CD4-positive, alpha-beta memory T cell (primary cell): ENCODE data around the gene DDX6. TPM values are rescaled to one million over a fixed set of nuclear protein-coding genes. Genes with fewer than 3 reads are reported as not detected.
A peak's percentile ranks its signal among the peaks of the same experiment; 100 is the strongest.
"Not testable (repeated sequence)": the region's sequence is repeated elsewhere in the genome, so short reads cannot be mapped to it uniquely, and the experiment has no call there.

Experiments
- CTCF ChIA-PET: fragments of 350-600 bp; sonication (Branson Sonifier 250); formaldehyde crosslinking; loops from one replicate; lab custom pipeline; 2021; ENCODE audit warnings: inconsistent platforms; ENCODE audit not compliant: partially characterized antibody; lab: Charles Lee
- POLR2A ChIA-PET: fragments of 350-600 bp; sonication (Branson Sonifier 250); formaldehyde crosslinking; loops from one replicate; lab custom pipeline; 2021; ENCODE audit not compliant: partially characterized antibody; lab: Charles Lee
- DNase-seq, 5 donors: peaks; one replicate each; pipeline versions ENCODE4 v3.0.0 to v3.0.0-alpha.2; 2020 to 2022; ENCODE audit warnings: mixed read lengths in 1 of 5
- H3K27ac ChIP-seq: one replicate; pipeline ENCODE4 v1.7.0; 2013; ENCODE audit warnings: low read depth, low read length
- H3K27me3 ChIP-seq: 2 replicates; pipeline ENCODE4 v1.7.0; 2013; ENCODE audit warnings: mild to moderate bottlenecking, low read length, moderate library complexity; ENCODE audit not compliant: insufficient read depth
- H3K36me3 ChIP-seq: 2 replicates; pipeline ENCODE4 v1.7.0; 2013; ENCODE audit warnings: mild to moderate bottlenecking, low read length, moderate library complexity; ENCODE audit not compliant: insufficient read depth
- H3K4me1 ChIP-seq: 2 replicates; pipeline ENCODE4 v1.7.0; 2013; ENCODE audit warnings: mild to moderate bottlenecking, low read length, moderate library complexity; ENCODE audit not compliant: insufficient read depth
- H3K4me3 ChIP-seq, 2 donors: one replicate each; pipeline ENCODE4 v1.7.0; 2013; ENCODE audit warnings: low read length in 2 of 2, mild to moderate bottlenecking in 1 of 2
- H3K9me3 ChIP-seq, 2 donors: one replicate each; pipeline ENCODE4 v1.7.0; 2013; ENCODE audit warnings: low read length in 2 of 2, control low read depth in 1 of 2; ENCODE audit not compliant: control insufficient read depth in 1 of 2
- H3K27ac Mint-ChIP-seq, 7 donors: one replicate each; pipeline ENCODE4 v1.8.0; 2020 to 2021; ENCODE audit warnings: mixed read lengths in 7 of 7, mild to moderate bottlenecking in 6 of 7, inconsistent platforms in 3 of 7, moderate library complexity in 3 of 7
- H3K27me3 Mint-ChIP-seq, 2 donors: one replicate each; pipeline ENCODE4 v1.8.0; 2020 to 2021; ENCODE audit warnings: mixed read lengths in 2 of 2
- H3K36me3 Mint-ChIP-seq, 2 donors: one replicate each; pipeline ENCODE4 v1.8.0; 2020 to 2021; ENCODE audit warnings: mixed read lengths in 2 of 2, inconsistent platforms in 1 of 2, mild to moderate bottlenecking in 1 of 2
- H3K4me1 Mint-ChIP-seq, 4 donors: one replicate each; pipeline ENCODE4 v1.8.0; 2020 to 2021; ENCODE audit warnings: mixed read lengths in 4 of 4, mild to moderate bottlenecking in 1 of 4
- H3K4me3 Mint-ChIP-seq, 8 donors: one replicate each; pipeline ENCODE4 v1.8.0; 2020 to 2021; ENCODE audit warnings: mixed read lengths in 8 of 8, mild to moderate bottlenecking in 7 of 8, moderate library complexity in 6 of 8, inconsistent platforms in 3 of 8
- H3K9me3 Mint-ChIP-seq, 8 donors: one replicate each; pipeline ENCODE4 v1.8.0; 2020 to 2021; ENCODE audit warnings: mixed read lengths in 8 of 8, mild to moderate bottlenecking in 5 of 8, inconsistent platforms in 3 of 8, moderate library complexity in 1 of 8
- intact Hi-C: fragments of 100-400 bp; cut with micrococcal nuclease; formaldehyde crosslinking; loops from one replicate; pipeline ENCODE4 v1.15.1; 2023
- polyA plus RNA-seq, 2 donors: library from polyadenylated mRNA; unstranded; fragments of 300-500 nt; fragmentation: Illumina TruSeq; gene quantifications; one replicate each; pipeline ENCODE4 v1.2.3, GENCODE V29; 2021
- total RNA-seq, 2 experiments: library from RNA; stranded (reverse); gene quantifications; one replicate each; pipeline ENCODE4 v1.2.3, GENCODE V29; 2021

DDX6 gene
- total and polyA plus RNA-seq, 4 experiments from 2014 or later, result 74.6 to 304 (median 195) TPM

DNA sequence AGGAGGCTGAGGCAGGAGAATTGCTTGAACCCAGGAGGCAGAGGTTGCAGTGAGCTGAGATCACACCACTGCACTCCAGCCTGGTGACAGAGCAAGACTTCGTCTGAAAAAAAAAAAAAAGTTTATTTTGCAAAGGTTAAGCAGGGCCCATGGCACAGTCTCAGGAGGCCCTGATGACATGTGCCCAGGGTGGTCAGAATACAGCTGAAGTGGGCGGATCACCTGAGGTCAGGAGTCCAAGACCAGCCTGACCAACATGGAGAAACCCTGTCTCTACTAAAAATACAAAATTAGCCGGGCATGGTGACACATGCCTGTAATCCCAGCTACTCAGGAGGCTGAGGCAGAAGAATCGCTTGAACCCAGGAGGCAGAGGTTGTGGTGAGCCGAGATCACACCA, 76.5 kb downstream of the DDX6 start:
- H3K9me3 ChIP-seq, H3K36me3 Mint-ChIP-seq, H3K27me3 Mint-ChIP-seq, H3K4me1 ChIP-seq, H3K27ac Mint-ChIP-seq, H3K4me1 Mint-ChIP-seq, H3K4me3 ChIP-seq, H3K36me3 ChIP-seq, H3K27ac ChIP-seq, H3K27me3 ChIP-seq, H3K4me3 Mint-ChIP-seq, H3K9me3 Mint-ChIP-seq, intact Hi-C loops, POLR2A ChIA-PET, DNase-seq: not testable (repeated sequence)
- CTCF ChIA-PET, result interaction anchor here (0.6 kb wide), 1 partner anchor 69 kb away, joined by 3 read pairs; no protein-coding TSS in a partner anchor

DNA sequence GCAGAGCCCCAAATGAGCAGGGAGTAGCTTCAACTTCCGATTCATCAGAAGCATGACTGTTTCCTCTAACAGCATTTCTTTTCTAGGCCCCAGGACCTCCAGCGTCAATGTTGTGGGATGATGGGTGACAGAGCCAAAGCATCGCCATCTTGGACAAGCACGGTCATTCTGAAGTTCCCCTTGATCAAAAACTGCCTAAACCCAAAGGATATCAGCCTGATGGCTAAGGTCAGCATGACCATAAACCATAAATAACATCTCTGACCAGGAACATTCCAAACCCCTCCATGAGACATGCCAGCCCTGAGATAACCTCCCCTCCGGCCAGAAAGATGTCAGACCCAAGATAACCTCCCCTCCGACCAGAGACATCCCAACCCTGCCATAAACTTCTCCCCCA, 82.7 kb downstream of the DDX6 start:
- Histone ChIP-seq H3K4me1 (peaks cover 33% of the 10 kb centered on the region), H3K27me3 (no peaks in the 10 kb centered on the region), H3K4me3 (no peak overlapping the region), H3K27ac (no peak overlapping the region), H3K9me3 (no peaks in the 10 kb centered on the region), H3K36me3 (no peaks in the 10 kb centered on the region)
- Mint-ChIP-seq H3K9me3 (peaks cover 0 to 3% (median 0%) of the 10 kb centered on the region in 8 donors), H3K27me3 (no peaks in the 10 kb centered on the region), H3K27ac (peak overlapping the region in 2 of 7 donors; percentile 57 to 61), H3K36me3 (no peaks in the 10 kb centered on the region), H3K4me1 (peaks cover 22 to 39% (median 31%) of the 10 kb centered on the region in 4 donors), H3K4me3 (no peak overlapping the region)
- POLR2A ChIA-PET, result no interaction called here
- no peak for DNase-seq
- CTCF ChIA-PET, result no interaction called here
- intact Hi-C loops, result no loop called here

DNA sequence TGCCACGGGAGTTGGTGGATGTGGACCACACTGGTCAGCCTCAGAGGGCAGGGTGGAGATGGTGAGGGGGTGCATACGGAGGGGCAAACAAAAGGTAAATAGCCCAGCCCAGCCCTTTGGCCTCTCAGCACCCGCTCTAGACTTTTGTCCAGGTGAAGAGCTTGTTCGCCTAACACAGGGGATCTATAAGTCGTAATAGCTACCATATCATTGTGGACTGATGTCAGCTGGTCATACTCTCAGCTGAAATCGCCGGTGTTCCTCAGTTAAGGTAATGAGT, 84.5 kb downstream of the DDX6 start:
- H3K4me1 Mint-ChIP-seq, result peaks cover 24 to 41% (median 33%) of the 10 kb centered on the region in 4 donors
- peak overlapping the region in 1 of 7 donors; percentile 17 for H3K27ac Mint-ChIP-seq

DNA sequence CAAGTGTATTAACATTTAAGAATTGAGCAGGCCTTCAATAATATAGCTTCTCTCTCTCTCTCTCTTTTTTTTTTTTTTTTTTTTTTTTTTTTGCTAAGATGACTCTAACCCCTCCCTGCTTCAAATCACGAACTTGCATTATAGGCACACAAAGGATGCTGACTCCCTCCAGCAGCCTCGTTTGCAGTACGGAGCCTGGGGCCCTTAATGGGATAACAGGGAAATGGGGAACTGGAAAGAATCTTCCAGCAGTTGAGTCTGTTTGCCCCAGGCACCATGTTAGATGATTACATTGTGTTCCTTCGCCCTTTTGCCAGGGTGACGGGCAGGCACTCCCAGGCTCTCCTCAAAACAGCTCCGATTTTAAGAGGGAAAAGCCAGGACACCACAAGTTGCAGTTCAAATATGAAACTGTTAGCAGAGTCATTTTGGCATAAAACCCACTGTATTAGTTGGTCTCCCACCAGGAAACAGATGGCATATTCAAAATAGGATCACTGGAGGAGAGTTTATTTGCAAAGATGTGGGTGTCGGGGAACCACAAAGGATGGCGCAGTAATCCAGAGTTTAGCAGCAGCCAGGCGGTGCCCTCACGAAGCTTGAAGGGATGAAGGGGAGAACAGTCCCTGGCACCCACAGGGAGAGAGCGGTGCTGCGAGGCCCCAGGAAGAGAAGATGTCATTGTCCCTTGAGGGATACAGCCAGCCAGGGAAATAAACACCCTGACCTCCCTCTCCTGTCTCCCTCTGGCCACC, 85.0 kb downstream of the DDX6 start:
- Histone ChIP-seq H3K4me3 (no peak overlapping the region), H3K4me1 (peaks cover 42% of the 10 kb centered on the region), H3K27me3 (no peaks in the 10 kb centered on the region), H3K27ac (no peak overlapping the region), H3K36me3 (no peaks in the 10 kb centered on the region), H3K9me3 (no peaks in the 10 kb centered on the region)
- Mint-ChIP-seq H3K4me3 (peak overlapping the region in 6 of 8 donors; percentile 62 to 90 (median 78)), H3K9me3 (peaks cover 0 to 3% (median 0%) of the 10 kb centered on the region in 8 donors), H3K4me1 (peaks cover 24 to 41% (median 33%) of the 10 kb centered on the region in 4 donors), H3K27ac (peak overlapping the region; percentile 61 to 95 (median 89)), H3K27me3 (no peaks in the 10 kb centered on the region), H3K36me3 (no peaks in the 10 kb centered on the region)
- ChIA-PET CTCF (interaction anchor here (1.1 to 1.7 kb wide), 7 partner anchors 11 to 224 kb away, joined by 3 to 28 read pairs (median 4); partner anchors contain the start of gene DDX6), POLR2A (interaction anchor here (1.2 to 2.9 kb wide), 14 partner anchors 12 to 312 kb away, joined by 3 to 72 read pairs (median 6); partner anchors contain the start of genes BCL9L, CENATAC, CXCR5 and DDX6)
- DNase-seq, result no peak
- intact Hi-C loops, result no loop called here

More for the DNA sequence above, 84.5 kb downstream of the DDX6 start:
- no peak overlapping the region for H3K4me3 ChIP-seq
- intact Hi-C loops, result no loop called here
- H3K9me3 ChIP-seq, result no peaks in the 10 kb centered on the region
- H3K4me3 Mint-ChIP-seq, result no peak overlapping the region
- POLR2A ChIA-PET, result interaction anchor here (2.0 to 2.9 kb wide), 3 partner anchors 13 to 207 kb away, joined by 9 to 72 read pairs (median 39); partner anchors contain the start of gene DDX6
- DNase-seq, result no peak
- H3K27me3 Mint-ChIP-seq, result no peaks in the 10 kb centered on the region
- peaks cover 0 to 3% (median 0%) of the 10 kb centered on the region in 8 donors for H3K9me3 Mint-ChIP-seq
- peaks cover 41% of the 10 kb centered on the region for H3K4me1 ChIP-seq
- no peaks in the 10 kb centered on the region for H3K27me3 ChIP-seq
- H3K36me3 Mint-ChIP-seq, result no peaks in the 10 kb centered on the region
- H3K27ac ChIP-seq, result no peak overlapping the region
- CTCF ChIA-PET, result interaction anchor here (1.3 kb wide), 1 partner anchor 12 kb away, joined by 3 read pairs; no protein-coding TSS in a partner anchor
- no peaks in the 10 kb centered on the region for H3K36me3 ChIP-seq

DNA sequence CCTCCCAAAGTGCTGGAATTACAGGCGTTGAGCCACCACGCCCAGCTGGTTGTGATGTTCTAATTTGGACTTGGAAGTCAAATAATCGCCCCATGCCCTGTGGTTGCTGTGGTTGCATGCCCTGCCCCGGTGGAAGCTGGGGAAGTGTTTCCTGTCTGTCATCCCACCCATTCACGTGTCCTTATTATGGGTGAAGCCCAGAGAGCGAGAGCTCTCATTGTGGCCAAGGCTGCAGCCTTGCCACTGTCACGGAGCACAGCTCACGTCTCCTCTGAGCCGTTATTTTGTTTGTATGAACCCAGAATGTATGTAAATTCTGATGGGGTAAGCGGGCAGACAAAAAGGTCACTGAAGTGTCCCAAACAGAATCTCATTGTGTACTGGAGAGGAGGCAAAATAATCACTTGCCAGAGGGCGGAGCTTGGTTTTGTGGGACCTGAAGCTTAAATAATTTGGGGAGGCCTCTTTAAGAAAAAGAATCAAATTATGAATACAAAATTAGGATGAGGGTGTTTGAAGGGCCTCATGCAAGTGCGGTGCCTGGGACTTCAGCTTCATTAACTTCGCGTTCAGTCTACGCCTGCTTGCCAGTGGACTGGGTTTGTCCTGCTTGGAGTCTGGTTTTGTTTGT, 85.7 kb downstream of the DDX6 start:
- H3K9me3 ChIP-seq, result no peaks in the 10 kb centered on the region
- ChIA-PET POLR2A (interaction anchor here (0.9 to 2.9 kb wide), 17 partner anchors 12 to 313 kb away, joined by 3 to 72 read pairs (median 5); partner anchors contain the start of genes BCL9L, CENATAC, CXCR5 and DDX6), CTCF (interaction anchor here (1.1 to 1.7 kb wide), 7 partner anchors 10 to 224 kb away, joined by 3 to 28 read pairs (median 4); partner anchors contain the start of gene DDX6)
- peaks cover 0 to 3% of the 10 kb centered on the region in 2 donors for H3K36me3 Mint-ChIP-seq
- H3K27ac Mint-ChIP-seq, result peak overlapping the region; percentile 61 to 95 (median 89)
- no peaks in the 10 kb centered on the region for H3K27me3 ChIP-seq
- peak overlapping the region; percentile 3 for H3K27ac ChIP-seq
- peak overlapping the region; percentile 48 to 90 (median 74) for H3K4me3 Mint-ChIP-seq
- no peaks in the 10 kb centered on the region for H3K27me3 Mint-ChIP-seq
- DNase-seq, result peak; percentile 63 to 72 (median 70)
- peaks cover 50% of the 10 kb centered on the region for H3K4me1 ChIP-seq
- H3K4me1 Mint-ChIP-seq, result peaks cover 27 to 48% (median 37%) of the 10 kb centered on the region in 4 donors
- intact Hi-C loops, result no loop called here
- peaks cover 0 to 7% (median 3%) of the 10 kb centered on the region in 8 donors for H3K9me3 Mint-ChIP-seq
- no peaks in the 10 kb centered on the region for H3K36me3 ChIP-seq
- H3K4me3 ChIP-seq, result peak overlapping the region in 1 of 2 donors; percentile 29

DNA sequence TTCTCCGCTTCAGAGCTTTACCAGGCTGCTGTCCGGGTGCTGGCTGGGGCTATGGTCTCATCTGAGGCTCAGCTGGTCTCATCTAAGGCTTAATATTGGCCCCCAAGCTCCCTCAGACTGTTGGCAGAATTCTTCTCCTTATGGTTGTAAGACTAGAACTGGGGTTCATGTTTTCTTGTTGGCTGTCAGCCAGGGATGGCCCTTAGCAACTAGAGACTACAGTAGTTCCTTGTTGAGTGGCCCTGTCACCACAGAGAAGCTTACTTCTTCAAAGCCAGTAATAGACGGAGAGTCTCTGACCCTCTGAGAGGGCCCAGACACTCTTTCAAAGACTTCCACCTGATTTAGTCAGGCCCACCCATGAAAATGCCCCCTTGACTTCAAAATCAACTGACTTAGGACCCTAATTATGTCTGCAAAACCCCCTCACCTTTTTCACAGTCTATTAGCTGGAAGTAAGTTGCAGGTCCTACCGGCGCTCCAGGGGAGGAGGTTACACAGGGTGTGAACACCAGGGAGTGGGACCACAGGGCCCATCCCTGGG, 87.3 kb downstream of the DDX6 start:
- H3K36me3 ChIP-seq, result no peaks in the 10 kb centered on the region
- H3K9me3 Mint-ChIP-seq, result peaks cover 0 to 10% (median 4%) of the 10 kb centered on the region in 8 donors
- peak overlapping the region in 3 of 8 donors; percentile 6 to 10 (median 8) for H3K4me3 Mint-ChIP-seq
- H3K27me3 ChIP-seq, result no peaks in the 10 kb centered on the region
- intact Hi-C loops, result no loop called here
- no peaks in the 10 kb centered on the region for H3K27me3 Mint-ChIP-seq
- peak overlapping the region; percentile 36 to 86 (median 61) for H3K27ac Mint-ChIP-seq
- CTCF ChIA-PET, result no interaction called here
- H3K9me3 ChIP-seq, result no peaks in the 10 kb centered on the region
- H3K27ac ChIP-seq, result no peak overlapping the region
- POLR2A ChIA-PET, result interaction anchor here (1.1 to 2.3 kb wide), 3 partner anchors 11 to 210 kb away, joined by 3 to 5 read pairs (median 5); no protein-coding TSS in a partner anchor
- H3K4me1 Mint-ChIP-seq, result peaks cover 35 to 60% (median 50%) of the 10 kb centered on the region in 4 donors
- peaks cover 66% of the 10 kb centered on the region for H3K4me1 ChIP-seq
- peaks cover 0 to 3% of the 10 kb centered on the region in 2 donors for H3K36me3 Mint-ChIP-seq
- H3K4me3 ChIP-seq, result no peak overlapping the region
- no peak for DNase-seq
